Small intestine (tissue), 7 donors: ENCODE results near the gene RIC8B. TPM values are rescaled to one million over a fixed set of nuclear protein-coding genes. Genes with fewer than 3 reads are reported as not detected.
A peak's percentile ranks its signal among the peaks of the same experiment; 100 is the strongest.

ENCODE experiments used
- DNase-seq, 2 donors: peaks; one replicate each; pipeline versions ENCODE4 v3.0.0 to v3.0.0-alpha.2; 2013
- FAIRE-seq: peaks from 2 replicates; lab custom pipeline; 2012; peaks lifted over from hg19 to GRCh38; lab: Jason Lieb, UNC
- H3K27ac ChIP-seq, 3 donors: one replicate each; pipeline ENCODE4 v1.5.1; 2013; ENCODE audit warnings: low read length in 2 of 3, mild to moderate bottlenecking in 2 of 3, control low read depth in 1 of 3, inconsistent platforms in 1 of 3, low read depth in 1 of 3, moderate library complexity in 1 of 3
- H3K27me3 ChIP-seq, 3 donors: one replicate each; pipeline ENCODE4 v1.6.1; 2013; ENCODE audit warnings: low read length in 3 of 3, inconsistent platforms in 1 of 3; ENCODE audit not compliant: control insufficient read depth in 3 of 3, insufficient read depth in 3 of 3
- H3K36me3 ChIP-seq, 3 donors: one replicate each; pipeline ENCODE4 v1.6.1; 2013; ENCODE audit warnings: low read length in 3 of 3, inconsistent platforms in 1 of 3, low read depth in 1 of 3, mild to moderate bottlenecking in 1 of 3, moderate library complexity in 1 of 3; ENCODE audit not compliant: control insufficient read depth in 3 of 3, insufficient read depth in 2 of 3
- H3K4me1 ChIP-seq, 3 donors: one replicate each; pipeline ENCODE4 v1.6.1; 2013; ENCODE audit warnings: low read length in 2 of 3, inconsistent platforms in 1 of 3, low read depth in 1 of 3, mild to moderate bottlenecking in 1 of 3, moderate library complexity in 1 of 3; ENCODE audit not compliant: control insufficient read depth in 3 of 3, insufficient read depth in 2 of 3
- H3K4me3 ChIP-seq, 3 donors: one replicate each; pipeline ENCODE4 v1.5.1; 2013; ENCODE audit warnings: low read length in 3 of 3, control low read depth in 1 of 3, inconsistent platforms in 1 of 3, low read depth in 1 of 3, mild to moderate bottlenecking in 1 of 3, moderate library complexity in 1 of 3
- H3K9me3 ChIP-seq, 2 donors: one replicate each; pipeline ENCODE4 v1.6.1; 2013; ENCODE audit warnings: low read depth in 1 of 2, low read length in 1 of 2; ENCODE audit not compliant: control insufficient read depth in 2 of 2, insufficient read depth in 1 of 2
- WGBS, 3 donors: extraction: QIAGEN DNeasy Blood & Tissue Kit; methylation state at CpG; one replicate each; pipeline ENCODE4 v1.1.7; 2013; 5-methylcytosine and 5-hydroxymethylcytosine counted together
- polyA plus RNA-seq, 4 donors: library from polyadenylated mRNA; stranded (reverse) in 3 of 4; unstranded in 1 of 4; fragments of 200-250 nt in 3 of 4; fragments of 120-200 nt in 1 of 4; gene quantifications; one replicate each; pipeline versions ENCODE4 v1.2.1 to v1.2.3, GENCODE V29; 2013
- donor health status: healthy with polysubstance abuse.
- donor health status: control.
- donor health status: control.
- donor health status: Bipolar disorder and iron deficiency.
- donor health status: healthy.

The RIC8B gene
- polyA plus RNA-seq, 4 donors, result 3.0 to 11.7 (median 5.4) TPM

DNA sequence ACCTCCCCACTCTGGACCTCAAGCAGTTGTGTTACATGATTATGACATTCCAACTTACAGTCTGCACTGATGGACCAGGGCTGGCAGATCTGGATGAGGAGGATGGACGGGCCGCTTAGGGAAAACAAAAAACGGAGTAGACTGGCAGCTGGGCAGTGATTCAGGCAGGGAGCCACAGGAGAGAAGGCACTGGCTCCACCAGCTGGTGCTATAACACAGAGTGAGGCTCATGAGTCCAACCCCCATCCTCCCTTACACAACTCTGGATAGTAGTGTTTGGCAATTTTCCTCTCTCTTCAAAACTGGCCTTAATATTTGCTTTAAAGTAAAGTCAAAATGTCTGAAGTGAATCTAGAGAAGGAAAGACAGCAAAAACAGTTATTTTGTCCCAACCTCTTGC lies 9.7 kb upstream of the RIC8B start:
- Histone ChIP-seq H3K9me3 (no peaks in the 10 kb centered on the region), H3K4me1 (no peaks in the 10 kb centered on the region), H3K27ac (no peak overlapping the region), H3K36me3 (no peaks in the 10 kb centered on the region), H3K4me3 (no peak overlapping the region), H3K27me3 (peaks cover 0 to 3% (median 0%) of the 10 kb centered on the region in 3 donors)
- no peak for DNase-seq
- FAIRE-seq, result no peak
- WGBS, 3 donors, result 84 to 95% (median 85%) methylated on average over 3 of the region's 3 CpGs

GRCh38 chr12:106766393-106766826 lies 8.1 kb upstream of the RIC8B start:
- Histone ChIP-seq H3K4me3 (no peak overlapping the region), H3K36me3 (no peaks in the 10 kb centered on the region), H3K27me3 (peaks cover 0 to 3% (median 0%) of the 10 kb centered on the region in 3 donors), H3K27ac (no peak overlapping the region), H3K9me3 (no peaks in the 10 kb centered on the region), H3K4me1 (no peaks in the 10 kb centered on the region)
- WGBS, 3 donors, result 72 to 92% (median 80%) methylated on average over 8 of the region's 8 CpGs
- no peak for FAIRE-seq
- DNase-seq, result no peak

- H3K4me1 ChIP-seq, result no peaks in the 10 kb centered on the region
- no peak for DNase-seq
- no peak for FAIRE-seq
- H3K27ac ChIP-seq, result no peak overlapping the region
- H3K36me3 ChIP-seq, result no peaks in the 10 kb centered on the region
- peaks cover 0 to 3% (median 0%) of the 10 kb centered on the region in 3 donors for H3K27me3 ChIP-seq
- H3K9me3 ChIP-seq, result no peaks in the 10 kb centered on the region
- WGBS, 3 donors, result 79 to 84% (median 81%) methylated on average over 2 of the region's 2 CpGs
- no peak overlapping the region for H3K4me3 ChIP-seq
Observed at GRCh38 chr12:106767206-106767605, 7.3 kb upstream of the RIC8B start.

- Histone ChIP-seq H3K9me3 (no peaks in the 10 kb centered on the region), H3K4me3 (no peak overlapping the region), H3K27me3 (peaks cover 0 to 3% (median 0%) of the 10 kb centered on the region in 3 donors), H3K36me3 (no peaks in the 10 kb centered on the region), H3K27ac (no peak overlapping the region), H3K4me1 (peaks cover 0 to under 1% (median 0%) of the 10 kb centered on the region in 3 donors)
- no peak for FAIRE-seq
- 58 to 61% (median 60%) methylated on average over 9 of the region's 9 CpGs for WGBS, 3 donors
- DNase-seq, result no peak
Observed at GRCh38 chr12:106767954-106768822, 6.3 kb upstream of the RIC8B start.

DNA sequence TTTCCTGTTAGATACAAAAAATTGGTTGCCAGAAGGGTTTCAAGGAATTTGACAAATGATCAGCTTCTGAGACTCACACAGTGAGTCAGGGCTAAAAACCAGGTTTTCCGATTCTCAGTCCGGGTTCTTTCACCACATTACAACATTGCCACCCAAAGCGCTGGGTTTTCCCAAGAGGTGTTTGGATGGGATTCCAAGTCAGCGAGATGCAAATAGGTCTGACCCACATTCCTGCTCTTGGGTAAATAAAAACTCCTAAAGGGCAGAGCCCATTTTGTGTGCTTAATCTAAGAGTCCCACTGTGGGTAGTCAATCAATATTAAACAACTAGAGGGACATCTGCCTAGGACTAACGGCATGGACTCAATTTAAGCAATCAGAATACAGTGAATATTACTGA lies 5.4 kb upstream of the RIC8B start:
- 60 to 69% (median 67%) methylated on average over 5 of the region's 5 CpGs for WGBS, 3 donors
- H3K27me3 ChIP-seq, result peaks cover 0 to 3% (median 0%) of the 10 kb centered on the region in 3 donors
- FAIRE-seq, result no peak
- H3K4me3 ChIP-seq, result no peak overlapping the region
- no peak overlapping the region for H3K27ac ChIP-seq
- no peaks in the 10 kb centered on the region for H3K36me3 ChIP-seq
- peaks cover 0 to 5% (median 0%) of the 10 kb centered on the region in 3 donors for H3K4me1 ChIP-seq
- H3K9me3 ChIP-seq, result no peaks in the 10 kb centered on the region
- DNase-seq, result no peak

DNA sequence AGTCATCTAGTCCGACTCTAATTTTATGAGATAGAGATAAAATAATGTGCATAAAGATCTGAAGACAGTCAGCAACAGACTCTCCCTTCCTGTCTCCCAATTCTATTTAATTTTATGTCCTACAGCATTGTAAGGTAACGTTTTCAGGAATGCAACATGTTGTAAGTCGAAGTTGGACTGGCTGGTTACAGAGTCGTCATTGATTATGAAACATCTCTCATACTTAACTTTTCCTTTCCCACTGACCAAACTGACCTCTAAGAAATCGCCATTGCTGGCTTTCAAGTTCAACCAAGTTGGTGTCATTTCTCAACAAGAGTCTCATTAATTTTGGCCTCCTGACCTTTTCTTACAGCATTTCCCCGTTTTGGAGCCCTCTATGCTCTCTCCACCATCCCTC lies 4.9 kb upstream of the RIC8B start:
- H3K4me1 ChIP-seq, result peaks cover 0 to 5% (median 0%) of the 10 kb centered on the region in 3 donors
- no peak overlapping the region for H3K27ac ChIP-seq
- no peaks in the 10 kb centered on the region for H3K9me3 ChIP-seq
- 72 to 79% (median 78%) methylated on average over 6 of the region's 6 CpGs for WGBS, 3 donors
- H3K27me3 ChIP-seq, result peaks cover 0 to 3% (median 0%) of the 10 kb centered on the region in 3 donors
- H3K36me3 ChIP-seq, result no peaks in the 10 kb centered on the region
- no peak overlapping the region for H3K4me3 ChIP-seq
- DNase-seq, result no peak
- FAIRE-seq, result no peak

DNA sequence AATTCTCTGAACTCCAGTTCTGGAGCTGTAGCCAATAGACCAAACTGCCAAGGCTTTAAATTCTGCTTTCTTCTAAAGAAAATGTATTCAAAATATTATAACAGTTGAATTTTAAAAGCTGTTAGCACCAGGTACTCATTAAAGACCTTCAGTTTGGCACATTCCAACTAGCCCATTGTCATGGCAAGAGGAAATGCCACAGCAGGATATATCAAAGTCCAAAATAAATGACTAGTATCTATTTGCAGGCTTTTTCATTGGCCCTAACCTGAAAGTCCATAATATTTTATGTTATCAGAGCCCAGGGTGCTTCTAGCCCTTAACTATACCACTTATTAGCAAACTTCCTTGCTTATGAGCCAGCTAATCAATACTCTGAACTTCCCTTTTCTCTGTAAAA lies 3.1 kb upstream of the RIC8B start:
- no peak for FAIRE-seq
- H3K9me3 ChIP-seq, result no peaks in the 10 kb centered on the region
- no peak overlapping the region for H3K4me3 ChIP-seq
- no peak overlapping the region for H3K27ac ChIP-seq
- H3K36me3 ChIP-seq, result no peaks in the 10 kb centered on the region
- H3K4me1 ChIP-seq, result peaks cover 2 to 10% (median 3%) of the 10 kb centered on the region in 3 donors
- peaks cover 0 to 3% (median 0%) of the 10 kb centered on the region in 3 donors for H3K27me3 ChIP-seq
- peak; percentile 16 to 64 for DNase-seq

- peaks cover 3 to 10% (median 7%) of the 10 kb centered on the region in 3 donors for H3K4me1 ChIP-seq
- no peaks in the 10 kb centered on the region for H3K36me3 ChIP-seq
- no peak for DNase-seq
- FAIRE-seq, result no peak
- no peaks in the 10 kb centered on the region for H3K9me3 ChIP-seq
- H3K27ac ChIP-seq, result peak overlapping the region; percentile 51 to 99 (median 98)
- H3K4me3 ChIP-seq, result peak overlapping the region; percentile 39 to 98 (median 80)
- 33 to 42% (median 37%) methylated on average over 25 of the region's 25 CpGs for WGBS, 3 donors
- H3K27me3 ChIP-seq, result peaks cover 0 to 2% (median 0%) of the 10 kb centered on the region in 3 donors
Observed at GRCh38 chr12:106773286-106774004, 1.0 kb upstream of the RIC8B start.
